Activated naive CD4-positive, alpha-beta T cell treated with anti-CD3 and anti-CD28 coated beads for 36 hours (primary cell): ENCODE results near the gene HSPD1. TPM values are rescaled to one million over a fixed set of nuclear protein-coding genes. Genes with fewer than 3 reads are reported as not detected.

Source experiments
- CTCF ChIA-PET: fragments of 350-600 bp; sonication (Branson Sonifier 250); formaldehyde crosslinking; loops from one replicate; lab custom pipeline; 2021; ENCODE audit warnings: antibody characterized with exemption; lab: Charles Lee
- DNase-seq: peaks from one replicate; pipeline ENCODE4 v3.0.0-alpha.2; 2020
- H3K27ac Mint-ChIP-seq: one replicate; pipeline ENCODE4 v1.8.0; 2021; ENCODE audit warnings: mild to moderate bottlenecking, mixed read lengths
- H3K27me3 Mint-ChIP-seq: one replicate; pipeline ENCODE4 v1.8.0; 2021; ENCODE audit warnings: low read depth, mixed read lengths
- H3K36me3 Mint-ChIP-seq: one replicate; pipeline ENCODE4 v1.8.0; 2021; ENCODE audit warnings: low read depth, mixed read lengths
- H3K4me1 Mint-ChIP-seq: one replicate; pipeline ENCODE4 v1.8.0; 2021; ENCODE audit warnings: low read depth, mixed read lengths
- H3K4me3 Mint-ChIP-seq: one replicate; pipeline ENCODE4 v1.8.0; 2021; ENCODE audit warnings: mild to moderate bottlenecking, moderate library complexity, mixed read lengths
- H3K9me3 Mint-ChIP-seq: one replicate; pipeline ENCODE4 v1.8.0; 2021; ENCODE audit warnings: mixed read lengths
- intact Hi-C: fragments of 100-400 bp; cut with micrococcal nuclease; formaldehyde crosslinking; loops from one replicate; pipeline ENCODE4 v1.15.1; 2023
- total RNA-seq, 2 experiments: library from RNA; stranded (reverse); gene quantifications; one replicate each; pipeline ENCODE4 v1.2.3, GENCODE V29; 2021

Gene HSPD1
- total RNA-seq, 2 experiments from 2014 or later, result 1,191 to 1,210 TPM

DNA sequence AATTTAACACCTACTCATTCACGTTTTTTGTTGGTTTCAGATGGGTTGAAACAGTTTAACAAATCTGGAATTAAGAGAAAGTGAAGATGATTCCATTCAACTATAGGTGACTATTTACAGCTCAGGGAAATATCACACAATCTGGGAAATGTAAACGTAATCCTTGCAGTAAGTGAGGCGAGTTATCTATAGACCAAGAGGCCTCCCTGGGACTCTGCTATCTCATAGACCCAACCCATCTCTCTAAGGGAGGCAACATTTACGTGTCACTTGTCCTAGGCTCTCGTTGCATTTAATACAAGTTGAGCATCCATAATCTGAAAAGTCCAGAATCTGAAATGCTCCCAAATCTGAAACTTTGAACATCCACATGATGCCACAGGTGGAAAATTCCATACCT, 14.3 kb upstream of the HSPD1 start:
- peaks cover 28% of the 10 kb centered on the region for H3K4me1 Mint-ChIP-seq
- CTCF ChIA-PET, result interaction anchor here (0.7 kb wide), 1 partner anchor 15 kb away, joined by 3 read pairs; no protein-coding TSS in a partner anchor
- H3K9me3 Mint-ChIP-seq, result no peaks in the 10 kb centered on the region
- intact Hi-C loops, result loop anchor here (10.0 kb wide), 1 partner anchor 719 kb away; the partner anchor contains the start of gene GTF3C3
- DNase-seq, result no peak
- H3K27ac Mint-ChIP-seq, result no peak overlapping the region
- H3K36me3 Mint-ChIP-seq, result peaks cover 3% of the 10 kb centered on the region
- H3K27me3 Mint-ChIP-seq, result no peaks in the 10 kb centered on the region
- no peak overlapping the region for H3K4me3 Mint-ChIP-seq

DNA sequence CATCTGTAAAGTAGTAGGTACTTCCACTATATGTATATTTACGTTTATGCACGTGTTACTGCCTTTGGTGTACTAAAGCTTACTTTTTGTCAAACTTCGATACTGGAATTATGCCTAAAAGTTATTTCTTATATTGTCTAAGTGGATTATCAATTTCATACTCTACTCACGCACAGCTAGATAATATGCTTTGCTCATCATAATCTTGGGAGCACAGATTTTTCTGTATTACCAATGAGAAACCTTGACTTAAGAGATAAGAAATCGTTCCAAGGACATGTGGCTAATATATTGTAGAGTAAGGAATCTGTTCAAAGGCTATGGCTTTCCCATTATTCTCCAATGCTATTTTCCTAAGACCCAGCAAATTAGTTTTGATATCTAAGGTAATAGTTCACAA, 7.0 kb upstream of the HSPD1 start:
- Mint-ChIP-seq H3K27me3 (no peaks in the 10 kb centered on the region), H3K27ac (no peak overlapping the region), H3K4me3 (no peak overlapping the region), H3K36me3 (peaks cover 31% of the 10 kb centered on the region), H3K9me3 (no peaks in the 10 kb centered on the region), H3K4me1 (peaks cover 27% of the 10 kb centered on the region)
- intact Hi-C loops, result no loop called here
- CTCF ChIA-PET, result interaction anchor here (0.7 kb wide), 1 partner anchor 70 kb away, joined by 3 read pairs; no protein-coding TSS in a partner anchor
- no peak for DNase-seq

DNA sequence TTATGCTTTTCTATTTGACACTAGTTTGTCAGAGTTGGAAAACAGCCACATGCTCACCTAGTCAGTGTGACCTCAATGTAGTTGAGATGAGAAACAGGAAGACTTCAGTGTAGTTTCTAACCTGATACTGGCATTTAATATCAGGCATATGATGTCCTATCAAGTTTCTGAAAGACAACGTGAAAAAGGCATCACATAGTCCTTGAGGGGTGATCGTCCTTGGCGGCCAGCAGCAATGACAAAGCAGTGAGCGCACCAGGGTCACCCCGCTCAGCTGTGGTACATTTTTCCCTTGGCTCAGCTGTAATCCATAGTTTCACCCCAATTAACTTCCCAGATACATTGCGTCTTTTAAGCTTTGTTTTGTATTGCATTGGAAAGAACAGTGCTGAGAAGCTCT, 4.9 kb upstream of the HSPD1 start:
- Mint-ChIP-seq H3K4me3 (no peak overlapping the region), H3K4me1 (peaks cover 30% of the 10 kb centered on the region), H3K9me3 (no peaks in the 10 kb centered on the region), H3K36me3 (peaks cover 44% of the 10 kb centered on the region), H3K27me3 (no peaks in the 10 kb centered on the region), H3K27ac (peak overlapping the region; percentile 68)
- DNase-seq, result no peak
- CTCF ChIA-PET, result interaction anchor here (0.6 kb wide), 1 partner anchor 309 kb away, joined by 3 read pairs; no protein-coding TSS in a partner anchor
- intact Hi-C loops, result loop anchor here (5.0 kb wide), 2 partner anchors 192 to 273 kb away; partner anchors contain the start of gene ANKRD44

DNA sequence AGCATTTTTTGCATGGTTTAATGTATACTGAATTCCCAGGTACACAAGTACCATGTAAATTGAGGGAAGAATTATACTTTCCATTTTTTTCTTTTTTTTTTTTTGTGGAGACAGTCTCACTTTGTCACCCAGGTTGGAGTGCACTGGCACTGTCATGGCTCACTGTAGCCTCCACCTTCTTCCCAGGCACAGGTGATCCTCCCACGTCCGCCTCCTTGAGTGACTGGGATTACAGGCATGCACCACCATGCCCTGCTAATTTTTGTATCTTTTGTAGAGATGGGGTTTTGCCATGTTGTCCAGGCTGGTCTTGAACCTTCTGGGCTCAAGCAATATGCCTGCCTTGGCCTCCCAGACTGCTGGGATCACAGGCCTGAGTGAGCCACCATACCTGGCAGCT, 4.4 kb upstream of the HSPD1 start:
- H3K4me3 Mint-ChIP-seq, result no peak overlapping the region
- peaks cover 47% of the 10 kb centered on the region for H3K36me3 Mint-ChIP-seq
- intact Hi-C loops, result loop anchor here (5.0 kb wide), 2 partner anchors 192 to 273 kb away; partner anchors contain the start of gene ANKRD44
- CTCF ChIA-PET, result interaction anchor here (1.0 kb wide), 1 partner anchor 36 kb away, joined by 3 read pairs; no protein-coding TSS in a partner anchor
- no peaks in the 10 kb centered on the region for H3K9me3 Mint-ChIP-seq
- peak overlapping the region; percentile 68 for H3K27ac Mint-ChIP-seq
- no peak for DNase-seq
- H3K4me1 Mint-ChIP-seq, result peaks cover 30% of the 10 kb centered on the region
- H3K27me3 Mint-ChIP-seq, result no peaks in the 10 kb centered on the region

DNA sequence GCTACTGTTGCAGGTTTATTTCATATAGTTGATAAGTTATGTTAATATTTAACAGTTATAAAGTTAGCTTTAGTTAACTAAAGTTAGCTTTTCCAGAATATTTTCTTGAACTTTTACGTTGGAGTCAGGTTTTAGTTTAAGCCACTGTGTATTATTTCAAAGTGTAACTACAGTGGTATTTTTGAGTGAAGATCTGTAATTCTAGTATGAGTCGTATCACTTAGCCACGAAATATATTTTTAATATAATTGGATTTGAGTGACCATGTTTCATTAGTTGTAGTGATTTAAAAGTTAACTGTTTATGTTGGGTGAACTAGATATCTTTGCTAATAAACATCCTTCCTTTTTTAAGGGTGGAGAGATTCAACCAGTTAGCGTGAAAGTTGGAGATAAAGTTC, 3.0 kb upstream of the HSPD1 start:
- DNase-seq, result no peak
- Mint-ChIP-seq H3K27ac (peak overlapping the region; percentile 98), H3K9me3 (no peaks in the 10 kb centered on the region), H3K27me3 (no peaks in the 10 kb centered on the region), H3K4me1 (peaks cover 31% of the 10 kb centered on the region), H3K4me3 (peak overlapping the region; percentile 92), H3K36me3 (peaks cover 56% of the 10 kb centered on the region)
- CTCF ChIA-PET, result interaction anchor here (1.3 kb wide), 1 partner anchor 284 kb away, joined by 4 read pairs; no protein-coding TSS in a partner anchor
- intact Hi-C loops, result loop anchor here (5.0 kb wide), 2 partner anchors 190 to 275 kb away; partner anchors contain the start of gene ANKRD44

DNA sequence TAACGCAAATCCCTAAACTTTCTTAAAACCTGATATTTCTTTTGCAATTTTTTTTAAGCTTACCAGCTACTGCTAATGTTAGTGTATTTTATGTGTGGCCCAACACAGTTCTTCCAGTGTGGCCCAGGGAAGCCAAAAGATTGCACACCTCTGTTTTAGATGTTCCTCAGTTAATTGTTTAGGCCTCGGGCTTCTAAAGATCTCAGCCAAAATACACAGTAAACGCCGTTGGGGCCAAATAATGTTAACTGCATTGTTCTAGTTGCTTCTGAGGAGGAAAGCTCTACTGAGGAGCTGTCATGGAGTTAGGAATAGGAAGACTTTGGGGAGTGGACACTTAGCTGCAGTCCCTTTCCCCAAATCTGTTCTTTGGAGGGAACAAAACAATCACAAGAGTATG, 2.6 kb upstream of the HSPD1 start:
- CTCF ChIA-PET, result interaction anchor here (1.3 kb wide), 1 partner anchor 284 kb away, joined by 4 read pairs; no protein-coding TSS in a partner anchor
- Mint-ChIP-seq H3K9me3 (no peaks in the 10 kb centered on the region), H3K27me3 (no peaks in the 10 kb centered on the region), H3K4me1 (peaks cover 35% of the 10 kb centered on the region), H3K36me3 (peaks cover 57% of the 10 kb centered on the region), H3K4me3 (peak overlapping the region; percentile 92), H3K27ac (peak overlapping the region; percentile 98)
- intact Hi-C loops, result loop anchor here (5.0 kb wide), 2 partner anchors 190 to 275 kb away; partner anchors contain the start of gene ANKRD44
- DNase-seq, result no peak

DNA sequence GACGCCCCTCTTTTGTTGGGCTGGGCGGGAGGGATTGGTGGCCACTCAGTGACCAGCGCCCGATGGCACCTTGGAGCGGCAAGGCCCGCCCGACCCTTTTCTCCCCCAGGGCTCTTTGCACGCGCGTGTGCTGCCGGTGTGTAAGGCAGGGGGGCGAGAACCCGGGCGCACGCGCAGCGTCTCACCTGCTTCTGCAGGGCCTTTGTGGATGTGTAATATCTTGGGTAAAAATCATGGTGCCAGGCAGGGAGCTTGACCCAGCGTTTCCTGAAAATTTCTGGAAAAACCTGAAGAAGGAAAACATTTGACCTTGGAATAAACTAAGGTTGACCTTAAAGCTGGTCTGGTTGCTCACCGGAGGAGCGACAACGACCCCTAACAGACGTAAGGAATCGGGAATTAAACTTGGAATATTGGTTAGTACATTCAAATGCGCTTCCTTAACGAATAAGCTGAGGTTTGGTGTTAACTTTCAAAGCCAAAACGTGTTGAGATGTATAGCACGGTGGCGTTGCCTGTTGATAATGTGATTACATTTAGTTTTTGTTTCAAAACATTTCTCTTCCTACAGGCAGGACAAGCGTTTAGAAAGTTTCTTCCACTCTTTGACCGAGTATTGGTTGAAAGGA, 977 bp upstream of the HSPD1 start:
- no peaks in the 10 kb centered on the region for H3K27me3 Mint-ChIP-seq
- H3K4me1 Mint-ChIP-seq, result peaks cover 47% of the 10 kb centered on the region
- DNase-seq, result no peak
- CTCF ChIA-PET, result no interaction called here
- H3K27ac Mint-ChIP-seq, result peak overlapping the region; percentile 98
- intact Hi-C loops, result loop anchor here (1.0 to 5.0 kb wide), 11 partner anchors 15 to 861 kb away; partner anchors contain the start of genes ANKRD44, CCDC150, COQ10B and MARS2
- peak overlapping the region; percentile 92 for H3K4me3 Mint-ChIP-seq
- no peaks in the 10 kb centered on the region for H3K9me3 Mint-ChIP-seq
- H3K36me3 Mint-ChIP-seq, result peaks cover 73% of the 10 kb centered on the region

DNA sequence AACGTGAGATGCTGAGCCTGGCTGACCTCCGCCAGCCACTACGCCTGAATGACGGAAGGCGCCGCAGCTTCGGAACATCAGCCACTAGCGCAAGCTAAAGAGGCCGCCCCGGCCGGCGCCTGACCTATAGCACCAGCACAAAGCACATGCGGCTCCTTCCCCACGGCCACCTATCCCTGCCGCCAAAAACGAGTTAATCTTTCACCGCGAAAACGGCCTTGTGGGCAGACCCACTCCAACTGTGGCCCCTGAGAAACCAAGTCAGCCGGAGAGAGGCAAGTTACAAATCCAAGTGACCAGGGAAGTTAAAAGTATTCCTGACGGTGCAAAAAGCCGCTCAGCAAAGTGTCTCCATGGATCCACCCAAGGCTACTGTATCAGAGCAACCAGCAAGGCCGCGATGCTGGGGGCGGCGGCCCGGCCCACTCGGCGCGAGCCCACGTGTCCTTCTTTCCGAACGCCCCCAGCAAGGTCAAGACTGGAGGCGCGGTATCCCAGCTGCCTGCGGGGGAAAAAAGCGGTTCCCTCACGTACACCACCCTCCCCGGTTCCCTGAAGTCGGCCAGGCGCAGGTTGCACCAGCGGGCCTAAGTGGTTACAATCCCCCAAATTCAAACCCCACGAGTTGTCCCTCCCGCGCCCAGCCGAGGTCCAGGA, 575 bp downstream of the HSPD1 start:
- Mint-ChIP-seq H3K27me3 (no peaks in the 10 kb centered on the region), H3K36me3 (peaks cover 79% of the 10 kb centered on the region), H3K27ac (peak overlapping the region; percentile 98), H3K9me3 (no peaks in the 10 kb centered on the region), H3K4me3 (peak overlapping the region; percentile 92), H3K4me1 (peaks cover 50% of the 10 kb centered on the region)
- CTCF ChIA-PET, result interaction anchor here (0.8 kb wide), 1 partner anchor 15 kb away, joined by 3 read pairs; no protein-coding TSS in a partner anchor
- peak; percentile 68 for DNase-seq
- intact Hi-C loops, result loop anchor here (1.0 to 2.0 kb wide), 2 partner anchors 9 to 100 kb away; no protein-coding TSS in a partner anchor

DNA sequence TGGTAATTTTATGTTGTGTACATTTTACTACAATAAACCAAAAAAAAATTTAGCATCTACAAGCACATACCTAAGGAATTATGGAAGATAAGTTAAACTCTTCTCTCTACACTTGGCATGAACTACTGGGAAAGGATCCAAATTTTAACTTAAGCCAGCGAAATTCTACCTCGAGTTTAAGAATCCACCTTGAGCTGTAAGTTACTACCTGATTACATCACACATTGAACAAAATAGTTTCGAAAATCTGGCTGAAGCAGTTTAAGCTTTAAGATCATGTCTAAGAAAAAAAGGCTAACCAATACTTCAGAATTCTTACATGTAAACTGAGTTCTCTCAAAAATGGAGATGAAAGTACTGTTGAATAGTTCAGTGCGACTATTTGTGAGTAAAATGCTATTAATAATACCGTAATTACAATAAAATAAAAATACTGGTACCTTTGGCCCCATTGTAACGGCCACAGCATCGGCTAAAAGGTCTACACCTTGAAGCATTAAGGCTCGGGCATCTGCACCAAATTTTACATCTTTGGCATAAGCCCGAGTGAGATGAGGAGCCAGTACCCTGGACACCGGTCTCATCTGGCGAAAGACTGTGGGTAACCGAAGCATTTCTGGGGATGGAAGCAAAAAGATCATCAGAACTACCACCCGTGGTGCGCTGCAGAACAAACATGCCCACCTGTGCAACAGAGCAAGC, 1.3 kb downstream of the HSPD1 start:
- peaks cover 79% of the 10 kb centered on the region for H3K36me3 Mint-ChIP-seq
- no peaks in the 10 kb centered on the region for H3K27me3 Mint-ChIP-seq
- H3K27ac Mint-ChIP-seq, result peak overlapping the region; percentile 98
- H3K4me3 Mint-ChIP-seq, result peak overlapping the region; percentile 92
- intact Hi-C loops, result loop anchor here (2.0 kb wide), 1 partner anchor 100 kb away; no protein-coding TSS in a partner anchor
- CTCF ChIA-PET, result interaction anchor here (1.0 to 1.1 kb wide), 2 partner anchors 38 to 424 kb away, joined by 3 to 6 read pairs; no protein-coding TSS in a partner anchor
- H3K4me1 Mint-ChIP-seq, result peaks cover 51% of the 10 kb centered on the region
- H3K9me3 Mint-ChIP-seq, result no peaks in the 10 kb centered on the region
- DNase-seq, result no peak

DNA sequence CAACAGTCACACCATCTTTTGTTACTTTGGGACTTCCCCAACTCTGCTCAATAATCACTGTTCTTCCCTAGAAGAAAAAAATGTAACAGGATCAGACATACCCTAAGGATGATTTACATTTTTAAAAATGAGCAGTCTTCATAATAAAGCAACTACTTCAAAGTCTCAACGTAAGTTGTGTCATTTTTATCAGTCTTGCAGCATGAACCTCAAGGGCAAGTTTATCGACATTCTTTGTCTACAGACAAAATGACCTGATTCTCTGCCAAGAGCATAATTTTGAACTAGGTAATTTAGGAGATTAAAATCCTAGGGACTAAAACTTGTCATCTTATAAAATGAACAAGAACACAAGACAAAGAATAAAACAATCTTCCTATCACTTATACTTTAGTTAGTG, 2.3 kb downstream of the HSPD1 start:
- Mint-ChIP-seq H3K4me3 (peak overlapping the region; percentile 92), H3K9me3 (no peaks in the 10 kb centered on the region), H3K27me3 (no peaks in the 10 kb centered on the region), H3K27ac (peak overlapping the region; percentile 98), H3K4me1 (peaks cover 52% of the 10 kb centered on the region), H3K36me3 (peaks cover 80% of the 10 kb centered on the region)
- DNase-seq, result no peak
- intact Hi-C loops, result no loop called here
- CTCF ChIA-PET, result interaction anchor here (1.0 kb wide), 1 partner anchor 423 kb away, joined by 3 read pairs; no protein-coding TSS in a partner anchor

DNA sequence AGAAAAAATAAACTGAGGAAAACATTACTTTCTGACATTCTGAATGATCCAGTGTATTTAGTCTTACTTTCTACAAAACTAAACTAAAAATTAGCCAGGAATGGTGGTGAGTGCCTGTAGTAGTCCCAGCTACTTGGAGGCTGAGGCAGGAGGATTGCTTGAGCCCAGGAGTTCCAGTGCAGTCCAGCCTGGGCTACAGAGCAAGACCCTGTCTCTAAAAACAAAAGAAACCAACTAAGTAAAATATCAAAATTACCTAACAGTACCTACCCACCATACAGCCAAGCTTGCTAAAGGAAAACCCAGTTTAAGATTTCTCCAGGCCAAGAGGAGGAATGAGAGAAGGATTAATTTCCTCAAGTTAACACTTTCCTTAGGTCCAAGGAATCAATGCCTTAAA, 2.9 kb downstream of the HSPD1 start:
- CTCF ChIA-PET, result interaction anchor here (0.6 kb wide), 1 partner anchor 383 kb away, joined by 3 read pairs; no protein-coding TSS in a partner anchor
- Mint-ChIP-seq H3K36me3 (peaks cover 76% of the 10 kb centered on the region), H3K4me3 (peak overlapping the region; percentile 92), H3K4me1 (peaks cover 47% of the 10 kb centered on the region), H3K9me3 (no peaks in the 10 kb centered on the region), H3K27ac (peak overlapping the region; percentile 98), H3K27me3 (no peaks in the 10 kb centered on the region)
- intact Hi-C loops, result no loop called here
- DNase-seq, result no peak
